DOHH2 (cell line): Measurements from ENCODE around the gene SH3PXD2A.

Experiments
- H3F3A ChIP-seq: fragments of 200-600 bp; sonication (generic), shearing (Covaris generic); 2 replicates; pipeline ENCODE4 v1.6.0; 2016; ENCODE audit warnings: antibody characterized with exemption, mild to moderate bottlenecking; ENCODE audit not compliant: control insufficient read depth, insufficient read depth
- H3K27ac ChIP-seq: fragments of 200-600 bp; sonication (generic); 2 replicates; pipeline ENCODE4 v1.5.1; 2014; ENCODE audit warnings: low read depth, mild to moderate bottlenecking, low read length, moderate library complexity
- H3K27me3 ChIP-seq: fragments of 200-600 bp; sonication (generic); 2 replicates; pipeline ENCODE4 v1.6.1; 2014; ENCODE audit warnings: mild to moderate bottlenecking, low read length, mixed read lengths; ENCODE audit not compliant: control insufficient read depth
- H3K36me3 ChIP-seq: fragments of 200-600 bp; sonication (generic); 2 replicates; pipeline ENCODE4 v1.6.1; 2014; ENCODE audit warnings: mild to moderate bottlenecking, low read length, moderate library complexity, mixed read lengths; ENCODE audit not compliant: control insufficient read depth
- H3K4me1 ChIP-seq: fragments of 200-600 bp; sonication (generic); 2 replicates; pipeline ENCODE4 v1.6.1; 2014; ENCODE audit warnings: mild to moderate bottlenecking, low read length, mixed read lengths; ENCODE audit not compliant: control insufficient read depth
- H3K4me2 ChIP-seq: fragments of 200-600 bp; sonication (generic); 2 replicates; pipeline ENCODE4 v1.6.0; 2014; ENCODE audit warnings: mild to moderate bottlenecking, low read length, moderate library complexity
- H3K4me3 ChIP-seq: fragments of 200-600 bp; sonication (generic); 2 replicates; pipeline ENCODE4 v1.5.1; 2014; ENCODE audit warnings: mild to moderate bottlenecking, low read length, mixed read lengths
- H3K79me2 ChIP-seq: fragments of 200-600 bp; sonication (generic); 2 replicates; pipeline ENCODE4 v1.6.1; 2014; ENCODE audit warnings: mild to moderate bottlenecking, low read length, mixed read lengths; ENCODE audit not compliant: control insufficient read depth
- H3K9me2 ChIP-seq: fragments of 200-600 bp; sonication (generic); replicated peaks from 2 replicates; pipeline ENCODE4 v1.6.1; 2014; ENCODE audit warnings: mild to moderate bottlenecking, low read length, mixed read lengths; ENCODE audit not compliant: control insufficient read depth
- H3K9me3 ChIP-seq: fragments of 200-600 bp; sonication (generic); 2 replicates; pipeline ENCODE4 v1.6.1; 2014; ENCODE audit warnings: antibody characterized with exemption, low read length, mixed read lengths; ENCODE audit not compliant: control insufficient read depth, insufficient read depth
- H4K20me1 ChIP-seq: fragments of 200-600 bp; sonication (generic); 2 replicates; pipeline ENCODE4 v1.6.0; 2014; ENCODE audit warnings: low read depth, mild to moderate bottlenecking, antibody characterized with exemption, low read length, moderate library complexity; ENCODE audit not compliant: control insufficient read depth, insufficient read depth
- CTCF ChIP-seq: fragments of 200-600 bp; sonication (generic); IDR thresholded peaks from one replicate; pipeline ENCODE4 v1.5.1; 2014; ENCODE audit warnings: antibody characterized with exemption, mild to moderate bottlenecking, low read depth, low read length; ENCODE audit not compliant: poor library complexity, severe bottlenecking
- EZH2phosphoT487 ChIP-seq: fragments of 200-600 bp; sonication (generic); IDR thresholded peaks from 2 replicates; pipeline ENCODE4 v1.6.1; 2017; ENCODE audit warnings: borderline replicate concordance, mild to moderate bottlenecking, antibody characterized with exemption, low read length, moderate library complexity, mixed read lengths

The SH3PXD2A gene

GRCh38 chr10:103727991-103728689 is 127.2 kb downstream of the SH3PXD2A start:
- Histone ChIP-seq H3K36me3 (no peaks in the 10 kb centered on the region), H3K9me2 (no peaks in the 10 kb centered on the region), H3K27ac (no peak overlapping the region), H3K9me3 (no peaks in the 10 kb centered on the region), H3K79me2 (no peaks in the 10 kb centered on the region), H3K4me2 (no peak overlapping the region), H3K4me1 (no peaks in the 10 kb centered on the region), H3K4me3 (no peak overlapping the region), H3F3A (no peaks in the 10 kb centered on the region), H4K20me1 (no peaks in the 10 kb centered on the region), H3K27me3 (peaks cover 2% of the 10 kb centered on the region; the same call in 1 of the 2 replicates)
- no peak for TF ChIP-seq EZH2phosphoT487
- TF ChIP-seq CTCF = no peak

GRCh38 chr10:103727546-103727963 is 127.8 kb downstream of the SH3PXD2A start:
- H3K27me3 ChIP-seq = peaks cover 6% of the 10 kb centered on the region; the same call in 1 of the 2 replicates
- H3F3A ChIP-seq = no peaks in the 10 kb centered on the region
- H3K9me3 ChIP-seq = no peaks in the 10 kb centered on the region
- no peaks in the 10 kb centered on the region for H3K79me2 ChIP-seq
- no peak overlapping the region for H3K4me2 ChIP-seq
- no peaks in the 10 kb centered on the region for H4K20me1 ChIP-seq
- H3K27ac ChIP-seq = no peak overlapping the region
- H3K4me3 ChIP-seq = no peak overlapping the region
- no peaks in the 10 kb centered on the region for H3K9me2 ChIP-seq
- H3K36me3 ChIP-seq = no peaks in the 10 kb centered on the region
- H3K4me1 ChIP-seq = no peaks in the 10 kb centered on the region
- no peak for TF ChIP-seq EZH2phosphoT487
- TF ChIP-seq CTCF = no peak

- H3K4me1 ChIP-seq = no peaks in the 10 kb centered on the region
- H3K36me3 ChIP-seq = no peaks in the 10 kb centered on the region
- peaks cover 6% of the 10 kb centered on the region; the same call in 1 of the 2 replicates for H3K27me3 ChIP-seq
- no peak overlapping the region for H3K27ac ChIP-seq
- no peaks in the 10 kb centered on the region for H4K20me1 ChIP-seq
- no peak overlapping the region for H3K4me3 ChIP-seq
- H3K79me2 ChIP-seq = no peaks in the 10 kb centered on the region
- no peaks in the 10 kb centered on the region for H3K9me3 ChIP-seq
- no peaks in the 10 kb centered on the region for H3K9me2 ChIP-seq
- TF ChIP-seq CTCF = no peak
- no peak for TF ChIP-seq EZH2phosphoT487
- no peaks in the 10 kb centered on the region for H3F3A ChIP-seq
- no peak overlapping the region for H3K4me2 ChIP-seq
Measured at GRCh38 chr10:103726637-103727036, 128.7 kb downstream of the SH3PXD2A start.
